Iris pigment epithelial cell (primary cell): ENCODE data around the gene PKDREJ.
"Not testable (repeated sequence)": the region's sequence is repeated elsewhere in the genome, so short reads cannot be mapped to it uniquely, and the experiment has no call there.

Experiments
- DNase-seq: peaks from one replicate; pipeline ENCODE4 v3.0.0-alpha.2; 2011; ENCODE audit warnings: low read depth

The PKDREJ gene

GRCh38 chr22:46263216-46263590 lies at the start of gene PKDREJ:
Gene PKDREJ, minus strand, starts transcription at chr22:46263343. Its CDS starts 21 bp downstream, at chr22:46263322.
- no peak for DNase-seq

- not testable (repeated sequence) for DNase-seq
Measured at GRCh38 chr22:46312848-46313247, 49.7 kb upstream of the PKDREJ start.

GRCh38 chr22:46312056-46312455 lies 48.9 kb upstream of the PKDREJ start:
- no peak for DNase-seq

GRCh38 chr22:46309526-46310085 lies 46.5 kb upstream of the PKDREJ start:
- no peak for DNase-seq

GRCh38 chr22:46308283-46308988 lies 45.3 kb upstream of the PKDREJ start:
- DNase-seq = no peak

- DNase-seq = peak; percentile 37
Measured at GRCh38 chr22:46303347-46303965, 40.3 kb upstream of the PKDREJ start.

DNA sequence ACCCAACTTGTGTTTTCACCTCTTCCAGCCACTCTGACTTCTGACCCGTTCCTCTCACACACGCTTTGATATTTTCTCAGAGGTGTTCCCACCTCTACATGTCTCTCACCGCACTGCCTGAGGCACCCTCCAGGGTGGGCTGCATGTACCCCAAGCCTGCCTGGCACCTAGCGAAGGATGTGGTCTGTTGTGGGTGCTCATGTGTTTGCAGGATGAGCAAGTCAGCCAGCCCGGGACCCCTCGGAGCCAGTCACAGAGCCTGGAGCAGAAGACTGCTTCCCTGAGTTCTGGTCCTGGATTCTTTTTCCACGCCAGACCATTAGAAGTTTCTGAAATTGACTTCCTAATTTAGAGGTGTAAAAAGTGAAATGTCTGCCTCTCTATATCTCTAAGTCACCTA lies 37.3 kb upstream of the PKDREJ start:
- DNase-seq = no peak

GRCh38 chr22:46299101-46299500 lies 36.0 kb upstream of the PKDREJ start:
- DNase-seq = no peak

DNA sequence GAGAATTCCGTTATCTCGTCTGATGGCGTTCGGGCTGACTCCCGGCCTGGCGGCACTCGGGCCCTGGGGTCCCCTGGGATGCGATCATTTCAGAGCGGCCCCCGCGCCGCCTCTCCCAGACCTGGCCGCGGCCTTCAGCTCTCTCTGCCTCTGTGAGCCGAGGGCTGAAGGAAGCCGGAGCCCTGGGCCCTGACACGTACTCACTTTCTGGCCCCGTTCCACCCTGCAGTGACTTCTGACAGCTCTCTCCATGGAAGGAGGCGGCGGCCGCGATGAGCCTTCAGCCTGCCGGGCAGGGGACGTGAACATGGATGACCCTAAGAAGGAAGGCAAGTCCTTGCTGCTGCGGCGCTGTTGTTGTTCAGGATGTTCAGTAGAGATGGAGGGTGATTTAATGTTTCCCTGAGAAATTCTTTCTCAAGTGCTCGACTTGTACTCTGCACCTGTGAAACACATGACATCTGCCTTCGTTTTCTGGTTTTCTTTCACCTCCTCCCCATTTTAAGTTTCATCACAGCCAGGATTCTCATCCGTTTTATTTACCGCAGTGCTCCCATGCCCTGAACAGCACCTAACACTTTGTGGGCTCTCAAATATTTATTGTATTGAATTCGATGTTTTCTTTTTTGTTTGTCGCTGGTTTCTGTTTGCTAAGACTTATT lies 34.1 kb upstream of the PKDREJ start:
- peak; percentile 31 for DNase-seq

- peak; percentile 95 for DNase-seq
Measured at GRCh38 chr22:46296257-46297150, 33.4 kb upstream of the PKDREJ start, which contains the start of gene GTSE1. Gene GTSE1, plus strand, starts transcription at chr22:46296870. Its CDS starts 531 bp downstream, at chr22:46297401.

DNA sequence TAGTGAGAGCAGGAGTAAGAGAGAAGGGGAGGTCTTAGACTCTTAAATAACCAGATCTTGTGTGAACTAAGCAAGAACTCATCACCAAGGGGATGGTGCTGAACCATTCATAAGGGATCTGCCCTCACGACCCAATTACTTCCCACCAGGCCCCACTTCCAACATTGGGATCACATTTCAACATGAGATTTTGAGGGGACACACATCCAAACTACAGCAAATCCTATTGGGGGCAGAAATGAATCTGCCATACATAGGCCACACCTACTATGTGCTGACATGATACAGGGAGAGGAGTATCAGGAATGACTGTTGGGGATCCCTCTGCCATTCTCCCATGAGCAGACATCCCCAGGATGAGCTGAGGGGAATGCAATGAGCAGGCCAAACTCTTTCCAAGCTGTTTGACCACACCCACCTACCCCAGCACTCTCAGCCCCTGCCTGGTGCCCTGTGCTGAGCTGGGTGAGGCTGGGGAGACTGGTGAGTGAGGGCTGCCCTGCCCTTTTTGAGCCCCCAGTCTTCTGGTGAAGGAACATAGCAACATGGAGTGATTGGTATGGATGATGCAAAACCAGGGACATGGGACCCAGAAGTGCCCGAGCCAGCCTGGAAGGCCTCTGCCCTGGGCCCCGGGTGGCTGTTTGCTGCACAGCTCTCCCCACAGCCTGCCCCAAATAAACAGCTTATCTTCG lies 32.3 kb upstream of the PKDREJ start:
- no peak for DNase-seq

- no peak for DNase-seq
Measured at GRCh38 chr22:46294784-46295183, 31.6 kb upstream of the PKDREJ start.

DNA sequence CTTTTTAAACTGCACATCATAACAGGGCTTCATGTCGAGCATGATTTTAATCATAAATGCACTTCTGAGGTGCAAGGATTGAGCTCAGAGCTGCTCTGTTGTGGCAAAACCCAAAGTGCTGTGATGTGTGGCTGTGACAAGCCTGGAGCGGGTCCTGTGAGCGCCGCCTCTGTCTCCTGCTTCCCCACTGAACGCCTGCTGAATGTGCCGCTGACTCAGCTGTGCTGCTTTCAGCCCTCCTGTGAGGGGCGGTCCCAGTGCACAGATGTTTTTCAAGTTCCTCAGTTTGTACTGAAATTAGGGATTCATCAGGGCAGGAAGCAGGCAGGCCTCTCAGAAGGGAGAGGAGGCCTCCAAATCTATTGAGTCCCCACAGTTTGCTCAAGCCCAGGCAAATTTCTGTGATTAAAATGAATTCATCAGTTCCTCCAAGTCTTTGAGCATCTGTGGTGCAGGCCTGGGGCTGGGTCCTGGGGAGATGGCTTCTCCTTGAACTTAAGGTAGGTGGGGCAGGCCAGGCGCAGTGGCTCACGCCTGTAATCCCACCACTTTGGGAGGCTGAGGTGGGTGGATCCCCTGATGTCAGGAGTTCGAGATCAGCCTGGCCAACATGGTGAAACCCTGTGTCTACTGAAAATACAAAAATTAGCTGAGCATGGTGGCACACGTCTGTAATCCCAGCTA lies 30.6 kb upstream of the PKDREJ start:
- peak; percentile 24 for DNase-seq

DNA sequence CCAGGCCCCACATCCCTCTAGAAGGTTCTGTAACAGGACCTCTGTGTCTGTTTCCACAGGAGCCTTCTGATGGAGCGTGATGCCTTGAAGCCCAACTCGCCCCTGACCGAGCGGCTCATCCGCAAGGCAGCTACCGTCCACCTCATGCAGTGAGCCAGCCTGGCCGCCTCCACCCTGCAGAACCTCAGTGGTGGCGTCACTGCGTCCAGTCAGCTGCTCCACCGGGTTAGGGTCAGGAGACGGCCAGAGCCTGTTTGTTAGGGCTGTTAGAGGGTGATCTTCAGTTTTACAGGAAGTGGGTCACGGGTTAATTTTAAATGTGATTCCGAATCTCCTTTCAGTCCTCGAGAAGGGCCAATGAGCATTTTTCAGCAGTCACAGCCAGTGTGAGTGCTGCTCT lies 29.6 kb upstream of the PKDREJ start:
- no peak for DNase-seq

DNA sequence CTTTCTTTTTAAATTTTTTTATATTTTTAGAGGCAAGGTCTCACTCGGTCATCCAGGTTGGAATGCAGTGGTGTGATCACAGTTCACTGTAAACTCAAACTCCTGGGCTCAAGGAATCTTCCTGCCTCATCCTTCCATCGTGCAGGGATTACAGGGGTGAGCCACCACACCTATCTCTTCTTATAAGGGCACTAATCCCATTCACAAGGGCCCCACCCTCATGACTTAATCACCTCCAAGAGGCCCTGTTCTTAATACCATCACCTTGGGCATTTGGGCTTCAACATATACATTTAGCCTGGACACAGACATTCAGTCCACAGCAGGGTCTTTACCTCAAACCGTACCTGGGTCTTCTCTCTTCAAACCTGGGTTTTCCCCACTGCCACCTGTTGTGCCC lies 29.0 kb upstream of the PKDREJ start:
- no peak for DNase-seq

DNA sequence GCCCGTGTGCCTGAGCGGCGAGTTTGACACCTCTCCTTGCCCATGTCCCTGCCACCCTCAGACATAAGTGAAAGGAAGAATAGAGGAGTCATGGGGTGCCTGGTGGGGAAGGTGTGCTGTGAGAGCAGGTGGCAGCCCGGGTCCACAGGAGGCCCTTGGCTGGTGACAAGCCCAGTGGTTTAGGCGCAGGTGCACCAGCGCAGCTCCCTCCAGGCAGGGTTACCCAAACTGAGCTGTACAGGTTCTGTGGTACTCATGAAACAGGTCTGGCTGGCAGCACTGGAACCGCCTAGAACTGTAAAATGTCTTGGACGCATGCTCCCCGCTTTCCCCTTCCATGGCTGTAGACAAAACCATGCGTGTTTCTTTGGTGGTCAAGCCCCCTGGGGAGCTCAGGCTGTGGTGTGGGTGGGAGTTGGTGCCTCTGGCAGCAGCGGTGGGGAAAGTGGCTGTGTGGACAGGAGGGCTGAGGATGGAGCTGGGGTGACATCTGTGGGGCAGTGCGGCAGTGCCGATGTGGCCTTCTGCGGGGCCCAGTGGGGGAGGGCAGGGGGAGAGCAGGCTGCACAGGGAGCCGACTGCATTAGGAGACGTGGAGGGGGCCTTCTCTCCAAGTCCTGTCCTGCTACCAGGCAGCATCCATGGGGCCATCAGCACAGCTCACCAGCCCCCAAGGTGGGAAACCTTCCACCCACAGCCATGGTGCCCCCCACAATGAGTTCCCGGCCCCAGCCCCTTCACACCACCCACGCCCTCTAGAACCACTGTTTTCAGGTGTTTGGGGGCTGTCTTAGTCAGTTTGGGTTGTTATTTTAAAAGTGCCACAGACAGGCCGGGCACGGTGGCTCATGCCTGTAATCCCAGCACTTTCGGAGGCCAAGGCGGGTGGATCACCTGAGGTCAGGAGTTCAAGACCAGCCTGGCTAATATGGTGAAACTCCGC lies 28.0 kb upstream of the PKDREJ start:
- DNase-seq = no peak

DNA sequence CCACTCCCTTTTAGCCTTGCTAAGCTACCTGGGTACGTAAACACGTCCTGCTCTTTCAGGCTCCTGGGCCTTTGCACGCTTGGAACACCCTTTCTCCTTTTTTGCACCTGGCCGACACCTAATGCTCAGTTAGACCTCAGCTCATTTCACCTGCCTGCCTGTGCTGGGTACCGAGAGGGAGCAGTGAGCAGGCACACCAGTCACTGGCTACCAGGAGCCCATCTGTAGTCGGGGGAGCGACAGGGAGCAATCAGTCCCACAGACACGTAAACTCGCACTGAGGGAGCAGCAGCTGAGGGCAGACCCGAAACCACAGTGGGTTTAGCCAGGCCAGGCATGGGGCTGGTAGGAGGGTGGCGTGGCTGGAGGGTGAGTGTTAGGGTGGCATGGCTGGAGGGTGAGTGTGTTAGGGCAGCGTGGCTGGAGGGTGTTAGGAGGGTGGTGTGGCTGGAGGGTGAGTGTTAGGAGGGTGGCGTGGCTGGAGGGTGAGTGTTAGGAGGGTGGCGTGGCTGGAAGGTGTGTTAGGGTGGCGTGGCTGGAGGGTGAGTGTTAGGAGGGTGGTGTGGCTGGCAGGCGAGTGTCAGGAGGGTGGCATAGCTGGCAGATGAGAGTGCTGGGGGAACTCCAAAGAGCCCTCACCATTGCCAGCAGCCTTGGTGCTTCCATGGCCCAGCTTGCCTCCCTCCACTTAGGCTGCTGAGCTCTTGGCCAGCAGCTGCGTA lies 27.1 kb upstream of the PKDREJ start:
- DNase-seq = no peak

DNA sequence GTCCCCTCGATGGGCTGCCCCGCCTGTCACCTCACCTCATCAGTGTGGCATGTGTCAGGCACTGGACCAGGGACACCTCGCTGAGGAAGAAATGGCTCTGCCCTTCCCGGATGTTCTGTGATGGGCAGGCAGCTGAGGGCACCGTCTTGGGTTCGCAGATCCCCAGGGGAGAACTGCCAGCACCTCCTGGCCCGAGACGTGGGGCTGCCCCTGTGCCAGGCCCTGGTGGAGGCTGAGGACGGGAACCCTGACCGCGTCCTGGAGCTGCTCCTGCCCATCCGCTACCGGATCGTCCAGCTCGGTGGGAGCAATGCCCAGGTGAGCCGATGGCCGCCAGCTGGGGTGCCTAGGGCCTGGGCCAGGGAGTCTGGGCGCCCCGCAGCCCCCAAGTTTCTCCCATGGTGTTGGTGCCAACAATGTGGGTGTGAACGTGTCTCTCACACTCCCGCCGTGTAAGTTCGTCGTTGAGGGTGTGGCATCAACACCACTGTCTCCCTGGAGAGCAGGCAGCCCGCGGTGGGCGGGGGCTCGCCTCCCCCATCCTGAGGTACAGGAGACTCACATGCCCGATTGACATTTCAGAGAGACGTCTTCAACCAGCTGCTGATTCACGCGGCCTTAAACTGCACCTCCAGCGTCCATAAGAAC lies 26.2 kb upstream of the PKDREJ start:
- no peak for DNase-seq
